SK-N-SH treated with all-trans-retinoic acid at 6 μM for 48 hours (cell line): ENCODE measurements around the gene RASAL2.

Source experiments
- ESRRG ChIP-seq: fragments of 250-450 bp; sonication (Bioruptor Pico); IDR thresholded peaks from 2 replicates; pipeline ENCODE4 v1.6.1; 2021; ENCODE audit warnings: mild to moderate bottlenecking
- GLIS3 ChIP-seq: fragments of 250-450 bp; sonication (Bioruptor Pico); IDR thresholded peaks from 2 replicates; pipeline ENCODE4 v1.5.0; 2020; ENCODE audit warnings: mild to moderate bottlenecking, moderate library complexity
- PATZ1 ChIP-seq: fragments of 250-450 bp; sonication (Bioruptor Pico); IDR thresholded peaks from 2 replicates; pipeline ENCODE4 v1.8.0; 2020; ENCODE audit warnings: mild to moderate bottlenecking, moderate library complexity, borderline replicate concordance
- ZFP30 ChIP-seq: fragments of 450-650 bp; formaldehyde crosslinking; IDR thresholded peaks from 2 replicates; pipeline ENCODE4 v1.5.0; 2022; ENCODE audit warnings: mild to moderate bottlenecking, moderate library complexity
- TF ChIP-seq, protein P1 (sequence below): fragments of 250-450 bp; sonication (Bioruptor Pico); IDR thresholded peaks from 2 replicates; pipeline ENCODE4 v1.5.1; 2020; ENCODE audit warnings: low read depth, mild to moderate bottlenecking, moderate library complexity

DNA sequence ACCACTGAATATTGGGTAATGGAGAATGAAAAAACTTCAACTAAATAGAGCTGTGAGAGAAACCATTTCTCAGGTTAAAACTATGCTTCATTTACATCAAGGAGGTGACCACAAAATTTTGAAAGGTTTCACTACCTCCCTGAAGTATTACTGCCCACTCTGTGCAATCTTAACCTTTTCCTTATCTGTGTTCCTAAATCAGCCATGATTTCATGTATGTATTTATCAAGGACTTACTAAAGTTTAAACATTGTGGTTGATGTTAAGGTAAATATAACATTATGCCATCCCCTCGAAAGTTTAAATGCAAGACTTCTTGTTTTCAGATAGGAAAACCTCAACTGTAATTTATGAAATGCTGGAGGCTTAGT lies 318.5 kb downstream of the RASAL2 start:
- no peak for TF ChIP-seq ESRRG (CRISPR knock-in tag)
- TF ChIP-seq, protein P1, sequence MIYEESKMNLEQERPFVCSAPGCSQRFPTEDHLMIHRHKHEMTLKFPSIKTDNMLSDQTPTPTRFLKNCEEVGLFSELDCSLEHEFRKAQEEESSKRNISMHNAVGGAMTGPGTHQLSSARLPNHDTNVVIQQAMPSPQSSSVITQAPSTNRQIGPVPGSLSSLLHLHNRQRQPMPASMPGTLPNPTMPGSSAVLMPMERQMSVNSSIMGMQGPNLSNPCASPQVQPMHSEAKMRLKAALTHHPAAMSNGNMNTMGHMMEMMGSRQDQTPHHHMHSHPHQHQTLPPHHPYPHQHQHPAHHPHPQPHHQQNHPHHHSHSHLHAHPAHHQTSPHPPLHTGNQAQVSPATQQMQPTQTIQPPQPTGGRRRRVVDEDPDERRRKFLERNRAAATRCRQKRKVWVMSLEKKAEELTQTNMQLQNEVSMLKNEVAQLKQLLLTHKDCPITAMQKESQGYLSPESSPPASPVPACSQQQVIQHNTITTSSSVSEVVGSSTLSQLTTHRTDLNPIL = no peak
- no peak for TF ChIP-seq PATZ1
- no peak for TF ChIP-seq ZFP30
- no peak for TF ChIP-seq GLIS3 (CRISPR knock-in tag)
